IPS-15b (cell line): Measurements from ENCODE around the gene VRK1.

ENCODE experiments used
- H3K27me3 ChIP-seq: one replicate; pipeline ENCODE4 v1.6.1; 2013; ENCODE audit warnings: low read length; ENCODE audit not compliant: control insufficient read depth, insufficient read depth
- H3K36me3 ChIP-seq: one replicate; pipeline ENCODE4 v1.6.1; 2013; ENCODE audit warnings: low read length; ENCODE audit not compliant: control insufficient read depth, insufficient read depth
- H3K4me1 ChIP-seq: one replicate; pipeline ENCODE4 v1.6.1; 2013; ENCODE audit warnings: mild to moderate bottlenecking, low read length; ENCODE audit not compliant: control insufficient read depth, insufficient read depth
- H3K4me3 ChIP-seq: one replicate; pipeline ENCODE4 v1.5.1; 2013; ENCODE audit warnings: low read depth, low read length
- H3K9ac ChIP-seq: one replicate; pipeline ENCODE4 v1.6.1; 2013; ENCODE audit warnings: low read depth, mild to moderate bottlenecking, low read length
- H3K9me3 ChIP-seq: one replicate; pipeline ENCODE4 v1.6.1; 2013; ENCODE audit warnings: mild to moderate bottlenecking, low read length; ENCODE audit not compliant: control insufficient read depth, insufficient read depth

The VRK1 gene, protein sequence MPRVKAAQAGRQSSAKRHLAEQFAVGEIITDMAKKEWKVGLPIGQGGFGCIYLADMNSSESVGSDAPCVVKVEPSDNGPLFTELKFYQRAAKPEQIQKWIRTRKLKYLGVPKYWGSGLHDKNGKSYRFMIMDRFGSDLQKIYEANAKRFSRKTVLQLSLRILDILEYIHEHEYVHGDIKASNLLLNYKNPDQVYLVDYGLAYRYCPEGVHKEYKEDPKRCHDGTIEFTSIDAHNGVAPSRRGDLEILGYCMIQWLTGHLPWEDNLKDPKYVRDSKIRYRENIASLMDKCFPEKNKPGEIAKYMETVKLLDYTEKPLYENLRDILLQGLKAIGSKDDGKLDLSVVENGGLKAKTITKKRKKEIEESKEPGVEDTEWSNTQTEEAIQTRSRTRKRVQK

DNA sequence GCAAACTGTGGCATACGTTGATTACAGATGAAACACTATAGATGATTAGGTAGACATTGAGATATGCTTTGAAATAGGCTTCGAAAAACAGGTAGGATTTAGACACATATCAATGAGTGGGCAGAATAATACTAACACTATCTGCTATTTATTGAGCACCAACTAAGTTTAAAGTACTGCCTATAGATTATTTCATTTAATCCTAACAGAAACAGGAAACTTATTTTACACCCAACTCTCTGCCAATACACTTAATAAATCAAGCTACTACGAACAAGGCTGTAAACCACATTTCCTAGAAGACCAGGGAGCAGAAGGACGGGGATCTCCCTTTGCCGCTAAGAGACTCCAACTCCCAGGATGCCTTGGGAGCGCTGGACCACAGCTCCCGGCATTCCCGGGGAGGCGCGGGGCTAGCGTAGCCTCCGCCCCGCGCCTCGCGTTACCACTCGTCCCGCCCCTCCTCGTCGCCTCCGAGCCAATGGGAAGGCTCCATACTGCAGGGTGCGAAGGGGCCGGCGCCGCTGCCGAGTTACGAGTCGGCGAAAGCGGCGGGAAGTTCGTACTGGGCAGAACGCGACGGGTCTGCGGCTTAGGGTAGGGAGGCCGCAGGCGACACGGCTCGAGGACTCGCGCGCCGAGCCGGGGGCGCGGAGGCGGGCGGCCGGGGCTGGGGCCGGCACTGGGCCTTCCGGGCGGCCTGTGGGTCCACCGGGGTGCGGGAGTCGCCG is at the start of gene VRK1:
Gene VRK1, plus strand, starts transcription at position 532 of the 731 bp plus-strand sequence. CDS start 36,090 bp downstream, outside the sequence.
- H3K27me3 ChIP-seq, result no peaks in the 10 kb centered on the region
- H3K36me3 ChIP-seq, result no peaks in the 10 kb centered on the region
- peaks cover 3% of the 10 kb centered on the region for H3K4me1 ChIP-seq
- peak within 1 kb of the TSS; percentile 56 for H3K9ac ChIP-seq
- H3K4me3 ChIP-seq, result peak within 1 kb of the TSS; percentile 90
- H3K9me3 ChIP-seq, result no peaks in the 10 kb centered on the region

DNA sequence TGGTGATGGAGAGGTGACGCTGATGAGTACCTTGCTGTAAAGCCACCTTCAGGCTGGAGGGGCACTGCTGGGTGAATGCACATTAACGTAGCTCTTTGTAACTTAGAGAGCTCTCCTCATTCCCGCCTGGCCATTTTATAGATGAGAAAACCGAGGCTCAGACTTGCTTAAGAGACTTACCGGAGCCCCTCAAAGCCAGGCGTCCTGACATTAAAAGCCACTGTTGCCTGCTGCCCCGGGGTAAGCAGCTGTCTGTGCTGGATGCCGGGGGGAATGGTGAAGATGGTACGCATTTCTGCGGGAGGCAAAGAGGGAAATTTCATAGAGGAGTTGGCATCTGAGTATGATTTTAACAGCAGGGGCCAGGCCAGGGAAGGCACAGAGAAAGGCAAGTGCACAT is 49.6 kb upstream of the VRK1 start:
- Histone ChIP-seq H3K9me3 (no peaks in the 10 kb centered on the region), H3K4me1 (no peaks in the 10 kb centered on the region), H3K27me3 (peaks cover 2% of the 10 kb centered on the region), H3K4me3 (no peak overlapping the region), H3K36me3 (no peaks in the 10 kb centered on the region), H3K9ac (no peak overlapping the region)

DNA sequence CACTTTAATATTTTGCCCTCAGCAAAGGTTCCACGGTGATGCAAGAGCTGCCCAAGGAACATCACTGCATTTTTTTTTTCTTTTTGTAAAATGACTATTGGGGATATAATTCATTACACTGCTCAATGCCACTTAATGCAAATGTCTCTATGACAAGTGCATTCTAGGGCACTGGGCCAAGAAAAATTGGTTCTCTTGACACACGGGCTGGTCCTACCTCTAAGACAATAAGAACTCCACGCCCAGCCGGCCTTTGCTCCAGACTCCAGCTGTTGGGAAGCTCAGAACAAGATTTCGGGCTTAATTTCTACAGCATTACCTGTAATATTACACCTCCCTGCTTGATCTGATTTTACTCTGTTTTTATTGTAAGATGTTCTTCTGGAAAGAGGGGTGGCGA is 48.8 kb upstream of the VRK1 start:
- H3K27me3 ChIP-seq, result peaks cover 2% of the 10 kb centered on the region

DNA sequence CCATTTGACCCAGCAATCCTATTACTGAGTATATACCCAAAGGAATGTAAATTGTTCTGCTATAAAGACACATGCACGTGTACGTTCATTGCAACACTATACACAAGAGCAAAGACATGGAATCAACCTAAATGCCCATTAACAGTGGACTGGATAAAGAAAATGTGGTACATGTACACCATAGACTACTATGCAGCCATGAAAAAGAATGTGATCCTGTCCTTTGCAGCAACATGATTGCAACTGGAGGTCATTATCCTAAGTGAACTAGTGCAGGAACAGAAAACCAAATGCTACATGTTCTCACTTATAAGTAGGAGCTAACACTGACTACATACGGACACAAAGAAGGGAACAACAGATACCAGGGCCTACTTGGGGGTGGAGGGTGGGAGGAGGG is 45.7 kb upstream of the VRK1 start:
- Histone ChIP-seq H3K4me3 (no peak overlapping the region), H3K27me3 (no peaks in the 10 kb centered on the region), H3K9me3 (no peaks in the 10 kb centered on the region), H3K4me1 (no peaks in the 10 kb centered on the region), H3K9ac (no peak overlapping the region), H3K36me3 (no peaks in the 10 kb centered on the region)

More for the DNA sequence above, 48.8 kb upstream of the VRK1 start:
- Histone ChIP-seq H3K4me3 (no peak overlapping the region), H3K36me3 (no peaks in the 10 kb centered on the region), H3K4me1 (no peaks in the 10 kb centered on the region), H3K9ac (no peak overlapping the region), H3K9me3 (no peaks in the 10 kb centered on the region)

DNA sequence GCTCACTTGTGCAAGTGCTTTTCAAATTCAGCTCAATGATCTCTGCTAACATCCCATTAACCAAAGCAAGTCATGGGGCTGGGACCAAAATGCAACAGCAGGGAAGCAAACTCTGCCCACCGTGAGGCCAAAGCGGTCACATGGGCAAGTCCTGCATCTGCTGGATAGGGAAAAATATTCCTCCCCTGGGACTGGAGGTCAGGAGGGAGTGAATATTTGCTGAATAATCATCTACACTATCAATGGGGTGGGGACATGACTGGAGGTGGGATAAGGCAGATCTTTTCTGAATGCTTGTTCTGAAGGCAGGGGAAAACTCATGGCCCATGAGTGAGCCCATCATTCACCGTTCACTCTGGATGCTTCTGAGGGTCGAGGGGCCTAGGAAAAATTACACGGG is 45.1 kb upstream of the VRK1 start:
- Histone ChIP-seq H3K4me1 (no peaks in the 10 kb centered on the region), H3K4me3 (no peak overlapping the region), H3K9ac (no peak overlapping the region), H3K27me3 (no peaks in the 10 kb centered on the region), H3K36me3 (no peaks in the 10 kb centered on the region), H3K9me3 (no peaks in the 10 kb centered on the region)

DNA sequence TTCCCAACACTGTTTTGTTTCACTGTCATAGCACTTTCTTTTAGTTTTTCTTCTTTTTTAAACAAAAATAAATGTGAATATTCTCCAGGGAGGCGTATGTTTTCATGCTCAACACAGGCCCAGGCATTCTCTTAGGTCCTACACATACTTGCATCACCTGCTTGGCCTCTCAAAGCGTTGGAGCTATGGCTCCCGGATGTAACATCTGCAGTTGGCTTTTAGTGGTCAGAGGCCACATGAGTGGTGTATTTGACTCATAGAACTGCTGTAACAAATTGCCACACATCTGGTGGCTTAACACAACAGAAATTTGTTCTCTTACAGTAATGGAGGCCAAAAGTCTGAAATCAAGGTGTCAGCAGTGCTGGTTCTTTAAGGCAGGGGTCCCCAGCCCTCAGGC is 44.6 kb upstream of the VRK1 start:
- H3K4me1 ChIP-seq, result no peaks in the 10 kb centered on the region
- no peak overlapping the region for H3K4me3 ChIP-seq
- H3K27me3 ChIP-seq, result no peaks in the 10 kb centered on the region
- H3K9me3 ChIP-seq, result no peaks in the 10 kb centered on the region
- no peaks in the 10 kb centered on the region for H3K36me3 ChIP-seq
- H3K9ac ChIP-seq, result no peak overlapping the region

DNA sequence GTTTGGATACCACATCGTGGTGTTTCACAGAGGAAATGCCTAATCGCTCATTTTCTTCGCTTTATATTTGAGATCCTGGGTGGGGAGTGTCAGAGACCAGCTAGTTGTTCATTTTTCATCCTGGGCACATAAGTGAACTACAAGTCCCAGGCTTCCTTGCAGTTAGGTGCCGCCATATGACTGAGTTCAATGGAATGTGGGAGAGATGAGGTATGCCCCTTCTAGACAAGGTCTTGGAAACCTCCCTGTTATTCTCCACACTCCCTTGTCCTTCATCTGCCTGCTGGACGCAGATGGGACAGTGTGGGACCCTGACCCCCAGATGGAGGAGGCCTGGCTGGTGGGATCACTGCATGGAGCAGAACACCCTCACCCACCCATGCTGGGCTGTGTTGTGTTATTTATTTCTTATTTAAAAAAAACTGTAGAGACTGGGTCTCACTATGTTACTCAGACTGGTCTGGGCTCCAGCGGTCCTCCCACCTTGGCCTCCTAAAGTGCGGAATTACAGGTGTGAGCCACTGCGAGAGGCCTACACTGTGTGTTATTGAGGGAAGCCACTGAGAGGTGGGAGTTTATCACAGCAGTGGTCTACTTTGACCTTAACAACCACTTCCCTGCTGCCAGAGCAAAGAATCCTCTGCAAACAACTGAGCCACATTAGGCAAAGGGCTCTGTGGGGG is 42.9 kb upstream of the VRK1 start:
- no peak overlapping the region for H3K4me3 ChIP-seq
- no peak overlapping the region for H3K9ac ChIP-seq
- no peaks in the 10 kb centered on the region for H3K27me3 ChIP-seq
- no peaks in the 10 kb centered on the region for H3K4me1 ChIP-seq
- H3K36me3 ChIP-seq, result no peaks in the 10 kb centered on the region
- H3K9me3 ChIP-seq, result no peaks in the 10 kb centered on the region

DNA sequence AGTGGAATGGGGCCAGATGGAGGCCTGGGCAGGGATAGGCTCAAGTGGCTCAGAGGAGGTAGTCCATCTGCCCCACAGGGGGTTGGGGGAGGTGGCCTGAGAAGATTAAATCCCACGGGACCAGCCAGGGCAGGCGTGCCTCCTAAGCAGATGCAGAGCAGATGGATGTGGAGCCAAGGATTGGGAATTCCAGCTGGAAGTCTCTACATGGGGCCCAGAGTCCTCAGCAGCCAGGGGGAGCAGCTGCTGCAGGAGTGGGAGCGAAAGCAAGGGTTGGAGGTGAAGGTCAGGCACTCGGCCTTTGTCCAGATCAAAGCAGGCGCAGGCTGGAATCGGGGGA is 42.4 kb upstream of the VRK1 start:
- H3K27me3 ChIP-seq, result no peaks in the 10 kb centered on the region
- no peak overlapping the region for H3K4me3 ChIP-seq
- H3K9me3 ChIP-seq, result no peaks in the 10 kb centered on the region
- H3K9ac ChIP-seq, result no peak overlapping the region
- H3K36me3 ChIP-seq, result no peaks in the 10 kb centered on the region
- H3K4me1 ChIP-seq, result no peaks in the 10 kb centered on the region

DNA sequence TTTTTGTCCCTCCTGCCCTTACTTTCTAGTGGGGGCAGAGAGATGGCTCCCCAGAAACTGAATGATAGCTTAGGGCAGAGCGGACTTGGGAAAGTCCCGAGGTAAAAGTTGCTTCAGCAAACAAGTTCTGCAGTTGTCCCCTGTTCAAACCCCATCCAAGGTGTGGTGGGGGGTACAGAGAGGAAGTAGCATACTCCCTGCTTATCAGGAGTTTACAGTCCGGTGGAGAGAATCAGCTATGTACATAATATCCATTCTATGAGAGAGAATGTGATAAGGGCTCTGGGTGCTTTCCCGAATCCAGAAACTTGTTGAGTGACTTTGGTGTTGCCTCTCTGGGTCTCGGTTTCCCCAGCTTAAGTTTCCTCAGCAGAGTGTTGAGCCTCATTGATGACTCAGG is 40.4 kb upstream of the VRK1 start:
- no peaks in the 10 kb centered on the region for H3K4me1 ChIP-seq
- H3K9ac ChIP-seq, result no peak overlapping the region
- no peaks in the 10 kb centered on the region for H3K36me3 ChIP-seq
- H3K4me3 ChIP-seq, result no peak overlapping the region
- H3K9me3 ChIP-seq, result no peaks in the 10 kb centered on the region
- H3K27me3 ChIP-seq, result no peaks in the 10 kb centered on the region

DNA sequence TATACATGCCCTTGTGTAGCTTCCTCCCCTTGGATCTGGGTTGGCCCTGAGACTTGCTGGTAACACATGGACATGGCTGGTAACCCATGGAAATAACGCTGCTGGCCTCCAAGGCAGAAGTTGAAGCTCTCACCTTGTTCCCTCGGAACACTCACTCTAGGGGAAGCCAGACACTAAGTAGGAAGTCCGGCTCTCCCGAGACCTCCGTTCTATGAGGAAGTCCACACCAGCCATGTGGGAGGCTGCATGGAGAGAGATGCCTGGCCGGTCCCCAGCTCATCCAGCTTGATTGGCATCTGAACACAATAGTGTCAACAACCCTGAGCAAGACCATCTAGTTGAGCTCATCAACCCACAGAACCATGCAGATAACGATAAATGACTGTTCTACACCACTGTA is 39.7 kb upstream of the VRK1 start:
- no peaks in the 10 kb centered on the region for H3K36me3 ChIP-seq
- H3K27me3 ChIP-seq, result no peaks in the 10 kb centered on the region
- no peak overlapping the region for H3K9ac ChIP-seq
- H3K9me3 ChIP-seq, result no peaks in the 10 kb centered on the region
- H3K4me1 ChIP-seq, result no peaks in the 10 kb centered on the region
- no peak overlapping the region for H3K4me3 ChIP-seq

DNA sequence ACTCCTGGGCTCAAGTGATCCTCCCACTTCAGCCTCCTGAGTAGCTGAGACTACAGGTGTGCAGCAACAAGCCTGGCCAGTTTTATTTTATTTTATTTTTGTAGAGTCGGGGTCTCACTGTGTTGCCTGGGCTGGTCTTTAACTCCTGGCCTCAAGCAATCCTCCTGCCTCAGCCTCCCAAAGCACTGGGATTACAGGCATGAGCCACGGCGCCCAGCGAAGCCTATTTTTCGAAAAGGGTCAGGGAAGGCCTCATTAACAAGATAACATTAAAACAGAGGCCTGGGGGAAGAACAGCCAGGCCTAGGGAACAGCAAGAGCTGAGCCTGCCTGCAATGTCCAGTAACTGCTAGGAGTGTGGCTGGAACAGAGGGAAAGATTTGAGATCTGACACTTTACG is 36.1 kb upstream of the VRK1 start:
- Histone ChIP-seq H3K9me3 (no peaks in the 10 kb centered on the region), H3K9ac (no peak overlapping the region), H3K36me3 (no peaks in the 10 kb centered on the region), H3K27me3 (no peaks in the 10 kb centered on the region), H3K4me3 (no peak overlapping the region), H3K4me1 (no peaks in the 10 kb centered on the region)

DNA sequence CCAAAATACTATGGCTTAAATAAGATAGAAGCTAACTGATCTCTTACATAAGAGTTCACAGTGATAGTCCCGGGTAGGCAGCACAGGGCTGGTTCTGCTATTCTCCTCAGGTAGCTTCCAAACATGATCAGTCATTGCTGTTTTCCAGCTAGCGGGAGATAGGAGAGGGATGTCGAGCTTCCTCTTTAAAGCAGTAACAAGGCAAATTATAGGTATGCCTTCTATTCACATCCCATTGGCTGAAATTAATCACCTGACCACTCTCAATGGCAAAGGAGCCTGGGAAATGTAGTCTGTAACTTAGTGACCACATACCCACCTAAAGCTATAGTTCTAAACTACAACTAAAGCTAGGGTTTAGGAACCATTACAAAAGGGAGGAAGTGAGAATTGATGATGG is 34.5 kb upstream of the VRK1 start:
- no peaks in the 10 kb centered on the region for H3K36me3 ChIP-seq
- no peaks in the 10 kb centered on the region for H3K4me1 ChIP-seq
- no peaks in the 10 kb centered on the region for H3K9me3 ChIP-seq
- H3K27me3 ChIP-seq, result no peaks in the 10 kb centered on the region
- H3K4me3 ChIP-seq, result peak overlapping the region; percentile 44
- H3K9ac ChIP-seq, result peak overlapping the region; percentile 9
